NCI-H2107 treated with DMSO at 0.1 percent for 48 hours (cell line): Measurements from ENCODE around the gene WWOX.

Experiments used
- DNase-seq: peaks from one replicate; lab custom pipeline; 2025; ENCODE audit not compliant: unreplicated experiment; lab: John Stamatoyannopoulos, UW

The WWOX gene

DNA sequence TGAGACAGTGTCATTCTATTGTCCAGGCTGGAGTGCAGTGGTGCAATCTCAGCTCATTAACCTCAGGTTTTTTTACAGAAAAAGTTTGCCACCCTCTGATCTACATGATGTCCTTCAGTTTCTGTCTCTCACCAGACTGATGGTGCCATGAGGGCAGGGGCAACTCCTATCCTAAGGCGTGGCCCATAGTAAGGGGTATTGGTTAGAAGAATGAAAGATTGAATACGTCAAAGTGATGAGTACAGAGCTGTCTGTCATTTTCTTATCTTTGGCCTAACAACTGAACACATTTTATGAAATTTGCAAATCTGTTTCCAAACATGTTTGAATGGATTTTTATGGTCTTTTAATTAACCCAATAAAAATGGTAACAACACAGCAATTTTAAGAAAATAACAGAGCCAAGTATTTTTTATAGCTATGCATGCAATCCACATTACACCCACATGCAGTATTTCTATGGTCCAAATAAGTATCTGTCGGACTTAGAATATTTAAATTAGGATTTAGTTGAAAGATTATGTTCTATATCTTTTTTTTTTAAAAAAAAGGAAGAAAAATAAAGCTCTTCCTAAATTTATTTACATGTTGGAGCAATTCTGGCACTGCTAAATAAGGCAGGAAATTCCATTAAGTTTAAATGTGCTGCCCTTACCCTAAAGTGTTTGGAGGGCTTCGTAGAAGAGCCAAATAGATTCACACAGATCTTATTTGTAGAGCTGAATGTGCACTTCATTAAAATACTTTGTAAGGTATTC is 192.8 kb downstream of the WWOX start:
- no peak for DNase-seq

DNA sequence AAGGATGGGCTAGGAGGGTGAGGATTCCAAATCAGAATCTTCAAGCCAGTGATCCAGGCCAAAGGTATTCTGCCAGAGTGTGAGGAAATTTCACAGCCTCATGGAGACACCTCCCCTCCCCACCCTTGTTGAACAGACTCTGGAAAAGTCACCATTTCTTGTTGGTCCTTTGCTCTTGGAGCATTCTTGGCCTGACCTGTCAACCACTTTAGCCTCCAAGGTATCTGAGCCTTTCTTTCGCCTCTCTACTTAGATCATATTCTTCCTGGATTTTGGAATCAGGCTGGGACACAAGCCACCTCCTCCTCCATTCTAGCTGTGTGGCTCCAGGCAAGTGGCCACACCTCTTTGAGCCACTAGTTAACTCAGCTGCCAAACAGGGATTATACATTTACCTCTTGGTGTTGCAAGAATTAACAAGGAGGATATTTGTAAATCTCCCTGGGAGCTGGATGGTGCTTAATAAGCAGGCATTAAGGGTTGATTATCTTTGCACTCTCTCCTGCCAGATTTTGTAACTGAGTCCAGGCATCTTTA is 193.5 kb downstream of the WWOX start:
- no peak for DNase-seq

DNA sequence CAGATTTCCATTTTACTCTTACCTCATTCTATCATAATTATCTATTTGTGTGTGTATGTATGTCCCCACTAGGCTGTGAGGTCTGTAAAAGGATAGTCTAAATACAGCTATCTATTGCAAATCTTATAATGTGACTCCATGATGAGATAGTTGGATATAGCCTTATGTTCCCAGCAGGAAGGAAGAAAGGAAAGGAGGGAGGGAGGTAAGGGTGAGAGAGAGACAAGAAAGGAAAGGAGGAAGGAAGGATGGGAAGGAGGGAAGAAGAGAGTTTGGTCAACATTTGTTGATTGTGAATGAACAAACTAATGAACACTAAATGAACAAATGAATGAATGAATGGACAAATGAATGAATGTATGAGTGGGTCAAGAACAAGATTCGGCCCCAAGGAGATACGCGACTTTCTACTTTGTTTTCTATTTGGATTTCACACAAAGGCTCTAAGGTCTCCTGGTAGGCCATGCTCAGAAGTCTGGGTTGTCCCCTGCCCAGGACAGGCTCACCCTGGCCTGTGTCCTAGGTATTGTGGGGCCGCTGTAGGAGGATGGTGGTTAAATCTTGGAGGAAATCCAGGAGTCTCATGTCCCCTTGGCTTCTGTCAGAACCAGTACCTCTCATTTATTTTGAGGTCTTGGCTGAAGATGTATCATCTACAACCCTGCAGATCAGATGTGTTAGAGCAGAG is 195.2 kb downstream of the WWOX start:
- no peak for DNase-seq

DNA sequence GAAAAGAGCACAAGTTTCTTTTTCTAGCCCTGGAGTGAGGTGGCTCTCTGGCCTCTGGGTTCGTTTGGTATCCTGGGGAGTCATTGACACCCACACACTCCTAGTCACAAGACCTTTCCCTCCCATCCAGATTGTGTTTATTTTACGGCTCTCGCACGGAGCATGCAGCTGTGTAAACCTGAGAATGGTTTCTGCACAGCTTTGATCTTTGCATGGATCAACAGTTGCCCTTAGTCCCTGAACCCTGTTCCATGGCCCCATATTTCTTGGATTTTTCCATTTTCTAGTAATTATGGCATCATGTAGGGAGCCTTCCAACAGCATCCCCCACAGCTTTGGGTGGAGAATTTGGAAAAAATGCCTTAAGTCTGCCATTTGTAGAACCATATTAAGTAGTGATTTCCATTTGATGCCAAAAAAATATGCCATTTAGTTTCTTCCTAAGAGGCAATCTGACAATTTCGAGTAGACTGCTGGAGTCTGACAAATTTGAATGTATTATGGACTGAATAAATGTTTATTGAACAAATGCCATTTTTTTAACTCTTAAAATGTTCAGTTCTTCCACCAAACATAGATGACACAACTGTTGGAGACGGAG is 197.7 kb downstream of the WWOX start:
- no peak for DNase-seq

DNA sequence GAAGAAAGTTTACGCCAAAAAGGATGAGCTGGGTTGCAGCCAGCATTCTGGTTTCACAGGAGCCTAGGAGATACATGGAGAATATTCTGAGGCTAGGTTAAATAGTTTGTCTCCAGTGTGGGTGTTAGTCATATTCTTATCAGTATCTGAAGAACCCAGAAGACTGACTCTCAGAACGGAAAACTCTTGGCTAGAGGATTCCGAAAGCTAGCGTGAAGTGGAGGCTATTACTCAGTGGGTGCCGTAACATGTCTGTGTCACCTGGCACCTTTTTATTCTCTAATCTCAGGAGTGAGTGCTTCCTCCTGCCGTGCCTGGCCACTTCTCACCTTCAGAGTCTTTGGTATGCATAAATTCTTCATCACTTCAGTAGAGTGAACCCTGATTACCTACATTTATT is 199.5 kb downstream of the WWOX start:
- no peak for DNase-seq

DNA sequence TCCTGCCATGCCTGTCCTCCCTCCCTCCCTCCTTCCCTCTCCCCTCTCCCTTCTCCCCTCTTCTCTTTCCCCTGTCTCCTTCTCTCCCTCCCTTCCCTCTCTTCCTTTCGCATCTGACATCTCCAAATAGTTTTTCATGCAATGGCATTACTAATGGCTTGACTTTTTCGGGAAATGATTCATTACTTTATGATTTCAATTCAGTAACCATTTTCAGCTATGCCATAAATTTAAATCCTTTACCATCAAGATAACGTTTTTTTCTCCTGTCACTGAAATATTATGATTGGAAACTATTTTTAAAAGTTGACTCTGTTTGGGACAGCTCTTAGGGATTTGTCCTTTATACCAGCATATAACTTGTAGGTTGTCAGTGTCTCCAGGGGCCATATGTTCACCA is 201.0 kb downstream of the WWOX start:
- DNase-seq, result no peak

DNA sequence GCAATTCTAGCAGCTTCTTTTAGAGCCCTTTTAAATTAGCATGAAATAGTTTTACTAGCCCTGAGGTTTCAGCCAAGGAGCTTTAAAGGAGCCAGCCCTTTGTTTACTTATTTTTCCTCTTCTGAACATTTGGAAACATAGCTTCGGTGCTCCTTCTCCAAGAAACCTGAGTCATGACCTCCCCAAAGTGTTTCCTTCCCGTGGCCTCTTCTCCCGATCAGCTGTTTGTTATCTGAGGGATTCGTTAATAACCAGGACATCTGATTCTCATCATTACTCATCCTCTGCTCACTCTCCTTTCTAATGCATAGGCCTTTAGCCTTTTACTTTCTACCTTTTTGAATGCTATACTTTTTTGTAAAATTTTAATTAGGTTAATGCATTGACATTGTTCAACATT is 204.5 kb downstream of the WWOX start:
- no peak for DNase-seq

DNA sequence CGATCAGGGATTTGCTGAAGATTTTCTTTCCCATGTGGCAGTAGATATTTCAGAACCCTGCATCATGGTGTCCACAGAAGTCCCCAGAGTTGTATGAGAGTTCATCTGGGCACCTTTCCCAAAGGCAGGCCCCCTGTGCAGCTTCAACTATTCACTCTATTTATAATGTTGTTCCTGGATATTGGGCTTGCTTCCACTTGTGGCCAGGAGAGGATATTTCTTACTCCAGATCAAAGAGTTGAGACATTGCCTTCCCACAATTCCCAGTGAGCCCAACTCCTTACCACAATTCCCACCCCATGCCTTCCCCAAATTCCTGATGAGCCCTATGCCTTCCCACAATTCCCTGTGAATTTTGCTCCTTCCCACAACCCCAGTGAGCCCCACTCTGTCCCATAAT is 206.9 kb downstream of the WWOX start:
- no peak for DNase-seq

DNA sequence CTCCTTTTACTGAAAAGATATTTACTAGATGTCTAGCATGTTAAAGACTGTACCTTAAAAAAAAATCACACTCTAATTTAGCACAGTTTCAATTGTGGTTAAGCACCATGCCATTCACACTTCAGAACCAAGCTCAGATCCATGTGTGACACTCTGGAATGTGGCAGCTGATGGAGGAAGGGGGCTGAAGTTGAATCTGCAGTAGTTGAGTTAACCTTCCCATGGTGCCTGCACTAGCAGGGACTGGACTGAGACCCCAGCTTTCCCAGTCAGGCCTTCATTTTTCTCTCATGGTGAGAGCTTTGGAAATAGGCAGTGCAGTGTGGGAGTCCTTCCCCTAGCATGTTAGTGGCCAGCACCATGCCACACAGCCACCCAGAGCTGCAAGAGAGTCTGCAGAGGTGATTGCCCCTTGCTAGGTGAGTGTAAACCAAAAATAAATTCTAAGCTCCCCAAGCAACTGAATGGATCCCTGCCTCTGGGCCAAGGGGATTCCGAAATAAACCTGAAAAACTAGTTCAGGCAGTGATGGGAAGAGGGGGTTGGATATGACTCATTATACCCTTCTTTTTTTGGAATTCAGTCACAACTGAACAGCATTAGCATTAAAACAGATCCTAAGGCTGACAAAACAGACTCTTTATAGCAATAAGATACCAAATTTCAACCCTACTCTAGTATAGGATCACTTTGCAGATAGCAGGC is 208.5 kb downstream of the WWOX start:
- no peak for DNase-seq

DNA sequence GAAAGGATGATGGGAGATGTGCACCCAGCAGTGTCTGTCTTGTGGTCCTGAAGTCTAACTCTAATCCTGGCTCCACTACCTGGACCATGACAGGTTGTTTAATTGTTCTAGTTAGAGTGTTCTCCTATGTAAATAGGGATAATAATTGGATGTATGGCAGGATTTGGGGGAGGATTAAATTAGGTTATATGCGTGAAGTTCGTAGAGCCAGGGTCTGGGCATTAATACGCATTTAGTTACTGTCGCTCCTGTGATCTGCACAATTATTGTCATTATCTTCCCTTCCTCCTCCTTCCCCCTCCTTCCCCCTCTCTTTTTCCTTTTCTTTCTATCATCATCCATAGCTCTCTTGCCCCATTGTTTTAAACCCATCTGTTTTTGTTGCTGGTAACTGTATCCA is 210.3 kb downstream of the WWOX start:
- no peak for DNase-seq

DNA sequence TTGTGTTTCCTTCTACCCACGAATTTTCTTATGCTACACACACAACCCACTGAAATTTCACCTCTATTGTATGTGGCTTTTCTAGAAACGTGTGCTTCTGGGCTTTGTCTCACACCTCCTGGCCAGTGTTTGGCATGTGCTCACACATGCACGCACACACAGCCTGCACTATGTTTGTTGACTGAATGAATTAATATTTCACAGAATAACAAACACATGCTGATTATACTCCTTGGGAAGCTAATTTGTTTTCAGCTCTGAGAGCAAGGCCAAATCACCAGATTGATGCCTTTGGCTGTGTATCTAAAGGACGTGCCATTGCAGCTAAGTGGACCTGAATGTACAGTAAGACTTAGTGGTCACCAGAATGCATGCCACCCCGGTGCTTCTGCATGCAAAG is 210.7 kb downstream of the WWOX start:
- DNase-seq, result no peak

DNA sequence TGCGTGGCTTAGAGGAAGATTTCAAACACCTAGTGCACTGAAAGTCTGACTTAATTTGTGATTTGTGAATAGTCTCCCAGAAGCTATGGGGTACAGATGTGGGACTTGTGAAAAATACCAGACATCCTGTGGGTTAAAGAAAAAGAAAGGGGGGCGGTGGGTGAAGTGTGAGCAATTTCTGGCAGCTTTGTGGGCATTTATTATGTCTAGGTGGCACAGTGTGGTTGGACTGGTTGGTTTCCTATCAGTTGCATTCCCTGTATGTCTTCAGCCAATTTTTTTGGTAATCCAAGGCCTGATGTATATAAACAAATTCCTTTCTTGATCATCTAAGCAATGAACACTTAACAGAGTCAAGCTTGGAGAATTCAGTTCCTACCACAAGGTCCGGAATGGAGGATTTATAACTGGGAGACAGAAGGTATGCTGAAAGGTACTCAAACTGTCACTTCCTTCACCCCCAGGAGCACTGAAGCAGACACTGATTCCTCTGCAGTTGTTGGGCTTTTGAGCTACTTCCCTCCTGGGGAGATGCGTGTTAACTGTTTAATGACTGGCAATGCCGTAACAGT is 211.6 kb downstream of the WWOX start:
- DNase-seq, result no peak

DNA sequence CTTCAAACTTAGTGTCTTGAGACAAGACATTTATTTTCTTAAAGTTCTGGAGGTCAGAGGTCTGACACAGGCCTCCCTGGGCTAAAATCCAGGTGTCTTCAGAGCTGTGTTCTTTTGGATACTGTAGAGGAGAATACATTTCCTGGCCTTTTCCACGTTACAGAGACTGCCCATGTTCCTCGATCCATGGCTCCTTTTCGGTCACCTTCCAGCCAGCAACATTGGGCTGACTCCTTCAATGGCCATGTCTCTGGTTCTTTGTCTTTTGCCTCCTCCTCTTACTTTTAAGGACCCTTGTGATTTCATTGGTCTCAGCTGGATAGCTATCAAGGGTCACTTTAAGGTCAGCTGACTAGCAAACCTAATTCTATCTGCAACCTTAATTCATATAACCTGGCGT is 212.4 kb downstream of the WWOX start:
- no peak for DNase-seq

DNA sequence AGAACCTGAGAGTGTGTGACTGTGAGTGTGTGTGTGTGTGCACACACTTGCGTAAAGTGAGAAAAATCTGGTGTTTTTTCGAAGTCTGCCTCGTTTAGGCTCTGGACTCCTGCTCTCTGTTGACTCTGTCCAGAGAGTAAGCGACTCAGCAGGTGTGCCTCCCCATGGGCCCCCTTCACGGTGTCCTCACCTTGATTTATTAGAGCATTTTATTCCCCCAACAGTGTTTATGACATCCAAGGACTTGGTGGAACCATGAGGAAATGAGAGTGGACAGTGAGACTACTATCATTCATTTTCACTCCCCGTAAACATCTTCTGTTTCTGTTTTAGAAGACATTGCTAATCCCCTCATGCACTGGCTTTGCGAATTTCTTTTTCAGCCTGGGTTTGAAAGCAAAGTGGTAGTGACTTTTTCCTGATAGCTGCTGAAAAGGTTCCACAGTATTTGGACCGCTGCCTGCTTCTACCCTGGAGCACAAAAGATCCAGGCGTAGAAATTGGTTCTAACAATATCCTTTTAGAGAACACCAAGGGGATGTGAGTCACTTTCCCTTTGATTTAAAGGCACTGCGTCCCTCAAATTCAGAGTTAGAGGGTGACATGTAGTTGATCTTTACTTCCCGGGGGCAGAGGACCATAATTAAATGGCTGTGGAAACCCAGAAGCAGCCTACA is 218.2 kb downstream of the WWOX start:
- DNase-seq, result no peak

DNA sequence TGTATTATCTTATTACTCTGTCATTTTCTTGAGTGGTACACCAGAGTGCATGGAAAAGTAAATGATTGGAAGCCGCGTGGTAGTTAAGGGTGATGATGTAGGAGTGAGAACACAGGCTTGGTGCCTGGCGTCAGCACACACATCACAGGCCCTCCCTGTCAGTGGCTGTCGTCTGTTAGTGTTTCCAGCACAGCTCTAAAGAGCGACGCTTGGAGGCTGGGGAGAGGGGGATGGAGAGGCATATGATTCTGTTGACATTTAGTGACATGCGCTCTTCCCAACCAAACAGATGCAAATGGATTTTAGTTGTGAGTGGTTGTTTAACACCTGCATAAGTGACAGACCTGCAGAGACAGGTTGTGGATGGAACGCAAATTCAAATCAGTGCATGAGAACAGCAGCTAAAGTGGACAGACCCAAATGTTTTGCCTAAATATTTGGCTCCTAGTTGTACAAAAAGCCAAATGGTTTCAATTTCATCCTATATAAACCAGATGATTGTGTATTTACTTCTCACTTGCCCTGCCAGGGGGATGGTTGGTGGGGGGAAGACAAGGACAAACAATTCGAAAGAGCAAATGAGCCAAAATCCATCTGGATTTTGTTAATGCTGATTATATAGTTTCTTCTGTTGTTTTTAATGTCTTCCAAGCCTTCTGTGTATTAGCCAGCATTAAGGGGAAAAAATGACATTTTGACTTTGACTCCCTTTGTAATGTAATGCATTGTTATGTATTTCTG is 222.3 kb downstream of the WWOX start:
- DNase-seq, result no peak

DNA sequence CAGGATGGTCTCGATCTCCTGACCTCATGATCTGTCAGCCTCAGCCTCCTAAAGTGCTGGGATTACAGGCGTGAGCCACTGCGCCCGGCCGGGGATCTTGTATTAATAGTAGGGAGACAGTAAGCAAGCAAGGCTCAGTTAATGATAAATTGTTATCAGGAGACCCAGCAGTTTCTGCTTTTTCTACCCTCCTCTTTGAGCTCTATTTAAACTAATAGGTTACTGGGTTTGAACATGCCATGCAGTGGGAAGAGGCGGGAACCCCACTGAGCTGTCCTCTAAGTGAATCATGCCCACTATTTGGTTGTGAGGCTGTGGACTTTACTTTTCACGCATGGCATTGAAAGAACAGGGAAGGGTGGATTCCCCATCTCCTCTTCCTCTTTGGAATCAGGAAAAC is 223.9 kb downstream of the WWOX start:
- no peak for DNase-seq

DNA sequence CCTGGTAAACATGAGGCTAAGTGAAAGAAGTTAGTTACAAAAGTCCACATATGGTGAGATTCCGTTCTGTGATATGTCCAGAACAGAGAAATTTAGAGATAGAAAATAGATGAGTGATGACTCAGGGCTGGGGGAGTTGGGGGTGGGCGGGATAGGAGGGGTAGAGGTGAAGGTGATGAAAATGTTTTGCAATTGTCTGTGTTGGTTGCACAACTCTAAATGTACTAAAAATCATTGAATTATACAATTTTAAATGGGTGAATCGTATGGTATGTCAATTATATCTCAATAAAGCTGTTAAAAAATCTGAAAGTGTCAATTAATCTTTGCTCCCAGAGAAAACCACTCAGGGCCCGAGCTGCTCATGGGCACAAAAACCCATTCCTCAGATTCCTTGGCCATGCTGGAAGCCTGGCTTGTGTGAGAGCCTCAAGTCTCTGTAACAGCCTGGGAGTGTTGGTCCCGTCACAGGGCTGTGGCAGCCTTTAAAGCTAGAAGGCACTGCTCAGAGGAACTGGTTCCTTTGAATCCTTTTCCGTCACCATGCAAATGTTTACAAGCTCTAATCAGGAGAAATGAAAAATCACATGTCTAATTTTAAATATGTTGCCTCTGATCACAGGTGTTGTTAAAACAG is 225.3 kb downstream of the WWOX start:
- DNase-seq, result no peak

DNA sequence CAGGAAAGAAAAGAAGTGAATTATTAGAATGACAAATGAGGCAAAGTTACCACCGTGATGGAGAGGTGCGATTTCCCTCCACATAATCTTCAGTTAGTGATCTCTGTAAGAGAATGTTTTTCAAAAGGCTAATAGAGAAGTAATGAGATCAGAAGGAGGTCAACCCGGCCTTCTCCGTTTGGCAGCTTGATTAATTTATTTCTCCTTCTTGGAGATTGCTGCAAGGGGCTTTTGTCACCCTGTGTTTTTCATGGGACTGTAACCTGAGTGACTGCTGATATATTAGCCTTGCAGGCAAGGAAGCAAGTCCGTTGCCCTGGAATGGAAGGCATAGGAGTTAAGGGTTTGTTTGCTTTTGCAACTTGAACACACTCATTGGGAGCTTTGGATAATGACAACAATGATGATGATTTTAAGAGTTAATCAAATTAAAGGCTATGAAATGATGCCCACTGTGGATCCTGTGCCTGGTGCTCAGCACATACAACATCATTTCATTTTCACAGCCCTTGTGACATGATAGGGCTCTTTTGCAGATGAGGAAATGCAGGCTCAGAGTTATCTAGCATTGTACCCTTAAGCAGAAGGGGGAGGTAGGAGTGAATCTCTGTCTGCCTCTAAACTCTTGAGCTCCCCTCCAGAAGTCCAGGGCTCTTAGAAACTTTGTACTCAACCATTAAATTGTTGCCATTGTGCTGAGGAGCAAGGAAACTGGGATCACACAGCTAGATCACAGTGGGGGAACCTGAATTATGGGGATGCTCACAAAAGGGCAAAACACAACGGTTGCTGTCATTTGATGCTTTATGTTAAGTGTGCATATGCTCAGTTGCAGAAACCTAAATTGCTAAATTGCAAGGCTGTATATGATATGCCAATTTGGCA is 226.3 kb downstream of the WWOX start:
- DNase-seq, result no peak

DNA sequence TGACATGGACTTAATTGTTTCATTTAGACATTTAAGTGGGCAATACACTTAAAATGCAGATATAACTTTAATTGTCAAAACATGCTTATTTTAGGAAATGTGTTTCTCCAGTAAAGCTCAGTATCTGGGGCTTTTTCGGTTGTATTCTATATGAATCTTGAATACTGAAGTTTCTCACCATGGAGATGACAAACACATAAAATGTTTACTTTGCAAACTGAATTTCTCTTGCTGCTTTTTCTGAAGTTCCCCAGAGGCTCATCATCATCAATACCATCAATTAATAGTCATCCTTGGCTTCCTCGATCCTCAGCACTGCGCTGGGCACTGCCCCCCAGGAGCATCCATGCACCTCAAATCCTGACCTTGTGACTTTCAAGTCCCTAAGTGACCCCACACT is 227.3 kb downstream of the WWOX start:
- DNase-seq, result no peak
